HepG2 (cell line): Measurements from ENCODE around the gene NUCB1. TPM values are rescaled to one million over a fixed set of nuclear protein-coding genes. Genes with fewer than 3 reads are reported as not detected.

Source experiments
- ATAC-seq: fragments of 200-7000 bp; cut with Tn5 transposase; 3 replicates; pipeline ENCODE4 v1.9.1; 2020; ENCODE audit warnings: mild to moderate bottlenecking, moderate library complexity
- BruUV-seq: library from RNA; stranded (reverse); fragments of 400-500 nt; replicated peaks from 2 replicates; lab custom pipeline; 2021; lab: Mats Ljungman, UMichigan
- CTCF ChIA-PET: fragments of 300-600 bp; formaldehyde crosslinking; extraction: SDS; loops from one replicate; lab custom pipeline; 2021; ENCODE audit warnings: low total read pairs, inconsistent platforms, low intra/inter-chr PET ratio; lab: Yijun Ruan, JAX
- POLR2A ChIA-PET: fragments of 350-600 bp; sonication (Branson Sonifier 250); formaldehyde crosslinking; loops from one replicate; lab custom pipeline; 2020; ENCODE audit warnings: antibody characterized with exemption, inconsistent platforms; lab: Yijun Ruan, JAX
- DNase-seq: peaks from one replicate; pipeline ENCODE4 v3.0.0-alpha.2; 2015; ENCODE audit warnings: low spot score
- FAIRE-seq: peaks from 3 replicates; lab custom pipeline; 2011; peaks lifted over from hg19 to GRCh38; lab: Jason Lieb, UNC
- H2AFZ ChIP-seq: one replicate; pipeline ENCODE4 v1.6.1; 2011; ENCODE audit warnings: low read length, inconsistent platforms
- H3K27ac ChIP-seq: fragments of 300-600 bp; 3 replicates; pipeline ENCODE4 v1.8.0; 2011; ENCODE audit warnings: mixed run types, mild to moderate bottlenecking, mixed read lengths, low read length, inconsistent platforms; ENCODE audit not compliant: insufficient read depth; ENCODE audit errors: extremely low read length
- H3K27me3 ChIP-seq, 2 experiments: fragments of 200-600 bp in 1 of 2; 2 replicates in 1 of 2; 3 replicates in 1 of 2; pipeline versions ENCODE4 v1.6.0 to v1.8.0; 2011; ENCODE audit warnings: low read length in 2 of 2, mild to moderate bottlenecking in 2 of 2, moderate library complexity in 2 of 2, inconsistent platforms in 1 of 2; ENCODE audit not compliant: insufficient read depth in 2 of 2, control insufficient read depth in 1 of 2
- H3K36me3 ChIP-seq, 2 experiments: fragments of 200-600 bp in 1 of 2; replicated peaks in 1 of 2; 2 replicates in 1 of 2; 3 replicates in 1 of 2; pipeline versions ENCODE4 v1.5.1 to v1.8.0; 2011; ENCODE audit warnings: low read length in 2 of 2, inconsistent platforms in 1 of 2; ENCODE audit not compliant: insufficient read depth in 2 of 2, control insufficient read depth in 1 of 2
- H3K4me1 ChIP-seq: 2 replicates; pipeline ENCODE4 v1.5.1; 2012; ENCODE audit warnings: low read length, inconsistent platforms; ENCODE audit not compliant: insufficient read depth
- H3K4me2 ChIP-seq: 2 replicates; pipeline ENCODE4 v1.6.0; 2011; ENCODE audit warnings: low read depth, low read length, inconsistent platforms
- H3K4me3 ChIP-seq, 3 experiments: fragments of 200-600 bp in 1 of 3; sonication (generic), shearing (Covaris generic) in 1 of 3; replicated peaks in 1 of 3; 2 replicates each; pipeline ENCODE4 v1.5.1; 2011 to 2016; ENCODE audit warnings: low read length in 3 of 3, inconsistent platforms in 2 of 3, low read depth in 2 of 3, mild to moderate bottlenecking in 2 of 3, control low read depth in 1 of 3, mixed read lengths in 1 of 3; ENCODE audit not compliant: insufficient read depth in 1 of 3
- H3K79me2 ChIP-seq: one replicate; pipeline ENCODE4 v1.6.1; 2011; ENCODE audit warnings: low read length, inconsistent platforms; ENCODE audit not compliant: insufficient read depth
- H3K9ac ChIP-seq: 2 replicates; pipeline ENCODE4 v1.6.0; 2011; ENCODE audit warnings: mild to moderate bottlenecking, low read depth, low read length, inconsistent platforms; ENCODE audit not compliant: insufficient read depth
- H3K9me3 ChIP-seq: 2 replicates; pipeline ENCODE4 v1.5.1; 2012; ENCODE audit warnings: mild to moderate bottlenecking, low read length
- H4K20me1 ChIP-seq: 2 replicates; pipeline ENCODE4 v1.6.0; 2011; ENCODE audit warnings: inconsistent platforms, mild to moderate bottlenecking, low read length, moderate library complexity; ENCODE audit not compliant: insufficient read depth
- ELF3 ChIP-seq: IDR thresholded peaks from 2 replicates; pipeline ENCODE4 v1.6.1; 2016; ENCODE audit warnings: missing genetic modification reagents, missing compliant biosample characterization
- GPBP1L1 ChIP-seq: sonication (generic); formaldehyde crosslinking; IDR thresholded peaks from 2 replicates; pipeline ENCODE4 v1.5.0; 2020; ENCODE audit warnings: mild to moderate bottlenecking, missing genetic modification reagents
- HINFP ChIP-seq: sonication (generic); formaldehyde crosslinking; IDR thresholded peaks from 2 replicates; pipeline ENCODE4 v1.4.0; 2020; ENCODE audit warnings: low read depth, mild to moderate bottlenecking, missing genetic modification reagents
- HOXA3 ChIP-seq: sonication (generic); formaldehyde crosslinking; IDR thresholded peaks from 2 replicates; pipeline ENCODE4 v1.5.0; 2020; ENCODE audit warnings: missing genetic modification reagents
- ISL2 ChIP-seq: sonication (generic); formaldehyde crosslinking; IDR thresholded peaks from 2 replicates; pipeline ENCODE4 v1.5.0; 2020; ENCODE audit warnings: missing genetic modification reagents
- MTERF4 ChIP-seq: sonication (generic); formaldehyde crosslinking; IDR thresholded peaks from 2 replicates; pipeline ENCODE4 v1.8.0; 2023; ENCODE audit warnings: mild to moderate bottlenecking, missing genetic modification reagents
- TCF12 ChIP-seq, 2 experiments: fragments of 450-650 bp in 1 of 2; sonication (generic) in 1 of 2; formaldehyde crosslinking in 1 of 2; IDR thresholded peaks; 2 replicates each; pipeline versions ENCODE4 v1.6.1 to v1.8.0; 2017 to 2022; ENCODE audit warnings: antibody characterized with exemption in 1 of 2, mild to moderate bottlenecking in 1 of 2, missing genetic modification reagents in 1 of 2, moderate library complexity in 1 of 2
- ZBTB3 ChIP-seq: sonication (generic); formaldehyde crosslinking; IDR thresholded peaks from 2 replicates; pipeline ENCODE4 v1.4.0; 2020; ENCODE audit warnings: low read depth, mild to moderate bottlenecking, moderate library complexity, missing genetic modification reagents, borderline replicate concordance
- ZNF124 ChIP-seq: sonication (generic); formaldehyde crosslinking; IDR thresholded peaks from 2 replicates; pipeline ENCODE4 v1.4.0; 2020; ENCODE audit warnings: missing genetic modification reagents
- ZNF160 ChIP-seq: sonication (generic); formaldehyde crosslinking; IDR thresholded peaks from 2 replicates; pipeline ENCODE4 v1.8.0; 2022; ENCODE audit warnings: mild to moderate bottlenecking, inconsistent platforms, missing genetic modification reagents
- ZNF180 ChIP-seq: sonication (generic); formaldehyde crosslinking; IDR thresholded peaks from 2 replicates; pipeline ENCODE4 v1.4.0; 2020; ENCODE audit warnings: low read depth, missing genetic modification reagents, borderline replicate concordance
- ZNF274 ChIP-seq: sonication (generic); formaldehyde crosslinking; IDR thresholded peaks from 2 replicates; pipeline ENCODE4 v1.5.1; 2020; ENCODE audit warnings: mild to moderate bottlenecking, missing genetic modification reagents
- ZNF34 ChIP-seq: sonication (generic); formaldehyde crosslinking; IDR thresholded peaks from 2 replicates; pipeline ENCODE4 v1.4.0; 2020; ENCODE audit warnings: mild to moderate bottlenecking, missing genetic modification reagents, borderline replicate concordance
- ZNF383 ChIP-seq: sonication (generic); formaldehyde crosslinking; IDR thresholded peaks from 2 replicates; pipeline ENCODE4 v1.4.0; 2020; ENCODE audit warnings: missing genetic modification reagents, mild to moderate bottlenecking, borderline replicate concordance
- ZNF687 ChIP-seq: sonication (generic); formaldehyde crosslinking; IDR thresholded peaks from 2 replicates; pipeline ENCODE4 v1.5.1; 2020; ENCODE audit warnings: mild to moderate bottlenecking, missing genetic modification reagents, moderate library complexity
- WGBS: methylation state at CpG from one replicate; pipeline ENCODE4 v1.1.6; 2017; ENCODE audit warnings: low lambda C conversion rate; 5-methylcytosine and 5-hydroxymethylcytosine counted together
- in situ Hi-C: cut with HindIII; loops from 2 replicates; pipeline ENCODE4 v1.10.0; 2017; ENCODE audit warnings: low pct_unique_long_range_greater_than_20kb; ENCODE audit not compliant: extremely low pct_ligation_motif_present
- intact Hi-C: fragments of 100-400 bp; cut with micrococcal nuclease; formaldehyde crosslinking; loops from one replicate; pipeline ENCODE4 v1.10.0; 2022; ENCODE audit not compliant: unreplicated experiment
- polyA plus RNA-seq, 8 experiments: library from polyadenylated mRNA; depleted of rRNA in 3 of 8; stranded (reverse) in 7 of 8; unstranded in 1 of 8; fragments of >200 nt; fragmentation: Illumina TruSeq in 4 of 8; extraction: Trizol in 4 of 8; gene quantifications; 2 replicates each; pipeline versions ENCODE4 v1.2.1 to v1.2.3, GENCODE V29; 2011 to 2016; ENCODE audit warnings: low read depth in 4 of 8, missing spikeins in 1 of 8, mixed read lengths in 1 of 8; ENCODE audit not compliant: insufficient read depth in 1 of 8
- total RNA-seq, 5 experiments: library from RNA; depleted of rRNA; stranded (reverse); fragments of >200 nt; fragmentation: Illumina TruSeq; extraction: Trizol; gene quantifications; 2 replicates each; pipeline ENCODE4 v1.2.3, GENCODE V29; 2016; ENCODE audit warnings: low read depth in 1 of 5

NUCB1 gene
- total and polyA plus RNA-seq, 2 of the 13 experiments (the other 11 are each of a cell fraction or from before 2014, with no cell fraction given): 82.3 to 106 TPM

GRCh38 chr19:48859711-48860572 is 40.2 kb upstream of the NUCB1 start:
- intact Hi-C loops: no loop called here
- CTCF ChIA-PET: no interaction called here
- Histone ChIP-seq H3K27me3 (no peaks in the 10 kb centered on the region; a peak in 1 of 5 replicates), H3K4me1 (no peaks in the 10 kb centered on the region; the same call in 1 of the 2 replicates), H3K4me2 (no peak overlapping the region), H3K9me3 (no peaks in the 10 kb centered on the region), H3K9ac (no peak overlapping the region), H3K36me3 (no peaks in the 10 kb centered on the region), H2AFZ (no peak overlapping the region), H3K79me2 (no peaks in the 10 kb centered on the region), H3K4me3 (no peak overlapping the region), H3K27ac (no peak overlapping the region), H4K20me1 (no peaks in the 10 kb centered on the region)
- POLR2A ChIA-PET: interaction anchor here (1.2 kb wide), 1 partner anchor 12 kb away, joined by 4 read pairs; the partner anchor contains the start of gene PPP1R15A
- FAIRE-seq: no peak
- WGBS: 96% methylated on average over 20 of the region's 30 CpGs
- no TSS peak for BruUV-seq
- in situ Hi-C loops: no loop called here
- DNase-seq: no peak
- no peak for ATAC-seq
- TF ChIP-seq ZNF383 (CRISPR knock-in tag): no peak
- no peak for TF ChIP-seq ZNF180 (CRISPR knock-in tag)
- no peak for TF ChIP-seq ZBTB3 (CRISPR knock-in tag)
- no peak for TF ChIP-seq ZNF160 (CRISPR knock-in tag)
- no peak for TF ChIP-seq ZNF687 (CRISPR knock-in tag)
- no peak for TF ChIP-seq ISL2 (CRISPR knock-in tag)
- no peak for TF ChIP-seq ZNF124 (CRISPR knock-in tag)
- no peak for TF ChIP-seq ELF3 (CRISPR knock-in tag)
- TF ChIP-seq HOXA3 (CRISPR knock-in tag): no peak
- TF ChIP-seq ZNF34 (CRISPR knock-in tag): no peak
- no peak for TF ChIP-seq HINFP (CRISPR knock-in tag)
- TF ChIP-seq GPBP1L1: no peak
- no peak for TF ChIP-seq ZNF274
- no peak for TF ChIP-seq MTERF4 (CRISPR knock-in tag)
- TF ChIP-seq TCF12 (IDR thresholded peaks at IDR 0.05): no peak
- TF ChIP-seq TCF12 (CRISPR knock-in tag; IDR thresholded peaks at IDR 0.05): no peak
